GM23338 (cell line): Measurements from ENCODE around the gene ATP7A. TPM values are rescaled to one million over a fixed set of nuclear protein-coding genes. Genes with fewer than 3 reads are reported as not detected.

Experiments used
- ATAC-seq: fragments of 200-7000 bp; cut with Tn5 transposase; 3 replicates; pipeline ENCODE4 v1.9.1; 2020
- DNase-seq: peaks from one replicate; pipeline ENCODE4 v3.0.0-alpha.2; 2015; ENCODE audit warnings: low spot score
- H2AFZ ChIP-seq: fragments of 200-600 bp; sonication (generic); 2 replicates; pipeline ENCODE4 v1.8.0; 2016; ENCODE audit warnings: antibody characterized with exemption, mild to moderate bottlenecking, moderate library complexity
- H3F3A ChIP-seq: fragments of 200-600 bp; sonication (generic); replicated peaks from 2 replicates; pipeline ENCODE4 v1.8.0; 2017; ENCODE audit warnings: antibody characterized with exemption, mixed run types, low read depth
- H3K27ac ChIP-seq: fragments of 200-600 bp; sonication (generic); 2 replicates; pipeline ENCODE4 v1.6.1; 2016; ENCODE audit warnings: low read depth
- H3K27me3 ChIP-seq: fragments of 200-600 bp; sonication (generic); 2 replicates; pipeline ENCODE4 v1.8.0; 2016; ENCODE audit warnings: mild to moderate bottlenecking, mixed run types, moderate library complexity; ENCODE audit not compliant: insufficient read depth
- H3K36me3 ChIP-seq: fragments of 200-600 bp; sonication (generic); 2 replicates; pipeline ENCODE4 v1.8.0; 2016; ENCODE audit warnings: mild to moderate bottlenecking; ENCODE audit not compliant: insufficient read depth
- H3K4me1 ChIP-seq: fragments of 200-600 bp; sonication (generic); 2 replicates; pipeline ENCODE4 v1.8.0; 2016; ENCODE audit warnings: mild to moderate bottlenecking, moderate library complexity; ENCODE audit not compliant: insufficient read depth
- H3K4me2 ChIP-seq: fragments of 200-600 bp; sonication (generic); 2 replicates; pipeline ENCODE4 v1.7.1; 2017; ENCODE audit warnings: mixed run types
- H3K4me3 ChIP-seq: fragments of 200-600 bp; sonication (generic); 2 replicates; pipeline ENCODE4 v1.6.1; 2016; ENCODE audit warnings: mixed run types
- H3K79me2 ChIP-seq: fragments of 200-600 bp; sonication (generic); replicated peaks from 2 replicates; pipeline ENCODE4 v1.8.0; 2017; ENCODE audit warnings: mild to moderate bottlenecking; ENCODE audit not compliant: insufficient read depth
- H3K9me2 ChIP-seq: fragments of 200-600 bp; sonication (generic); 2 replicates; pipeline ENCODE4 v1.8.0; 2017; ENCODE audit not compliant: insufficient read depth
- H4K20me1 ChIP-seq: fragments of 200-600 bp; sonication (generic); replicated peaks from 2 replicates; pipeline ENCODE4 v1.8.0; 2017; ENCODE audit warnings: mild to moderate bottlenecking; ENCODE audit not compliant: insufficient read depth
- H3K27ac Mint-ChIP-seq: 2 replicates; pipeline ENCODE4 v1.8.0; 2020; ENCODE audit warnings: inconsistent platforms, mild to moderate bottlenecking, moderate library complexity, mixed read lengths
- H3K27me3 Mint-ChIP-seq: 3 replicates; pipeline ENCODE4 v1.8.0; 2022; ENCODE audit warnings: low read depth, mild to moderate bottlenecking, moderate library complexity, mixed read lengths, inconsistent platforms; ENCODE audit not compliant: insufficient read depth, poor library complexity
- H3K36me3 Mint-ChIP-seq: 3 replicates; pipeline ENCODE4 v1.8.0; 2021; ENCODE audit warnings: low read depth, mild to moderate bottlenecking, inconsistent platforms, moderate library complexity, mixed read lengths
- H3K4me1 Mint-ChIP-seq: 3 replicates; pipeline ENCODE4 v1.8.0; 2020; ENCODE audit warnings: mild to moderate bottlenecking, inconsistent platforms, mixed read lengths
- H3K4me3 Mint-ChIP-seq: 3 replicates; pipeline ENCODE4 v1.8.0; 2021; ENCODE audit warnings: moderate library complexity, mild to moderate bottlenecking, inconsistent platforms, mixed read lengths
- H3K9me3 Mint-ChIP-seq: 3 replicates; pipeline ENCODE4 v1.8.0; 2020; ENCODE audit warnings: moderate library complexity, mild to moderate bottlenecking, inconsistent platforms, mixed read lengths
- EZH2 ChIP-seq: fragments of 200-600 bp; sonication (generic); IDR thresholded peaks from one replicate; pipeline ENCODE4 v1.8.0; 2017; ENCODE audit warnings: antibody characterized with exemption, mild to moderate bottlenecking, low read depth; ENCODE audit not compliant: unreplicated experiment
- JUNB ChIP-seq: IDR thresholded peaks from one replicate; pipeline ENCODE4 v1.6.1; 2016; ENCODE audit warnings: antibody characterized with exemption; ENCODE audit not compliant: unreplicated experiment
- NANOG ChIP-seq: IDR thresholded peaks from 2 replicates; pipeline ENCODE4 v1.6.1; 2016; ENCODE audit warnings: antibody characterized with exemption, borderline replicate concordance
- ZNF114 ChIP-seq: fragments of 250-450 bp; sonication (Bioruptor Pico); IDR thresholded peaks from 2 replicates; pipeline ENCODE4 v1.5.0; 2020; ENCODE audit warnings: mild to moderate bottlenecking, moderate library complexity
- ZNF331 ChIP-seq: fragments of 250-450 bp; sonication (Bioruptor Pico); IDR thresholded peaks from 2 replicates; pipeline ENCODE4 v1.5.0; 2020; ENCODE audit warnings: low read depth, mild to moderate bottlenecking, moderate library complexity
- polyA plus RNA-seq: library from polyadenylated mRNA; unstranded; fragments of >200 nt; fragmentation: Nextera tagmentation; extraction: Ambion mirVana; gene quantifications from 2 replicates; pipeline ENCODE4 v1.2.1, GENCODE V29; 2016
- total RNA-seq: library from RNA; depleted of rRNA; stranded (reverse); fragments of >200 nt; shearing (Covaris generic); gene quantifications from 2 replicates; pipeline ENCODE4 v1.2.3, GENCODE V29; 2014
- TF ChIP-seq, protein P1 (sequence below): IDR thresholded peaks from 2 replicates; pipeline ENCODE4 v1.6.1; 2016; ENCODE audit warnings: antibody characterized with exemption
- TF ChIP-seq, protein P2 (sequence below): fragments of 250-450 bp; sonication (Bioruptor Pico); IDR thresholded peaks from 2 replicates; pipeline ENCODE4 v1.5.0; 2020; ENCODE audit warnings: mild to moderate bottlenecking, moderate library complexity

The ATP7A gene
- total and polyA plus RNA-seq, 2 experiments from 2014 or later, result 2.2 to 3.1 TPM

DNA sequence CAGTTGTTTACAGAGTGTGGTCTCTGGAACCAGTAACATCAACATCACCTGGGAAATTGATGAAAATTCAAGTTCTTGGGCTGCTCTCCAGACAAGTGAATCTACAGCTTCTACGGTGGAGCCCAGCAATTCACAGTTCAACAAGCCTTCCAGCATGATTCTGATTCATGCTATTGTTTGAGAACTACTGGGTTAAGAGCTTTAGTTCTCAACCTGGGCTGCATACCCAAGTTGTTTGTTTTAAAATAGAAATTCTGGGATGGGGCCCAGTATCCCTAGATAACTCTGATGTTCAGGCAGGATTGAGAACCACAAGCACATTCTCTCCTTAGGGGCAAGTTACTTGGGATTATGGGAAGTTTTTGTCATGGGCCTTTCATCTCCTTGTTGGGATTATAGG lies 155.6 kb downstream of the ATP7A start:
- H4K20me1 ChIP-seq, result no peaks in the 10 kb centered on the region
- no peaks in the 10 kb centered on the region for H3K27me3 ChIP-seq
- Mint-ChIP-seq H3K4me1 (no peaks in the 10 kb centered on the region), H3K9me3 (peaks cover 18% of the 10 kb centered on the region; the same call in 2 of the 3 replicates), H3K4me3 (no peak overlapping the region), H3K27ac (no peak overlapping the region), H3K27me3 (no peaks in the 10 kb centered on the region), H3K36me3 (peaks cover 3% of the 10 kb centered on the region; the same call in 1 of the 3 replicates)
- H3K4me1 ChIP-seq, result no peaks in the 10 kb centered on the region
- no peaks in the 10 kb centered on the region for H3F3A ChIP-seq
- H3K27ac ChIP-seq, result no peak overlapping the region
- no peak overlapping the region for H3K4me3 ChIP-seq
- H2AFZ ChIP-seq, result no peak overlapping the region
- TF ChIP-seq, protein P1, sequence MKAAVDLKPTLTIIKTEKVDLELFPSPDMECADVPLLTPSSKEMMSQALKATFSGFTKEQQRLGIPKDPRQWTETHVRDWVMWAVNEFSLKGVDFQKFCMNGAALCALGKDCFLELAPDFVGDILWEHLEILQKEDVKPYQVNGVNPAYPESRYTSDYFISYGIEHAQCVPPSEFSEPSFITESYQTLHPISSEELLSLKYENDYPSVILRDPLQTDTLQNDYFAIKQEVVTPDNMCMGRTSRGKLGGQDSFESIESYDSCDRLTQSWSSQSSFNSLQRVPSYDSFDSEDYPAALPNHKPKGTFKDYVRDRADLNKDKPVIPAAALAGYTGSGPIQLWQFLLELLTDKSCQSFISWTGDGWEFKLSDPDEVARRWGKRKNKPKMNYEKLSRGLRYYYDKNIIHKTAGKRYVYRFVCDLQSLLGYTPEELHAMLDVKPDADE, result no peak
- TF ChIP-seq ZNF331 (CRISPR knock-in tag) (no peak), JUNB (no peak), NANOG (no peak), EZH2 (no peak), ZNF114 (CRISPR knock-in tag) (no peak)
- TF ChIP-seq, protein P2, sequence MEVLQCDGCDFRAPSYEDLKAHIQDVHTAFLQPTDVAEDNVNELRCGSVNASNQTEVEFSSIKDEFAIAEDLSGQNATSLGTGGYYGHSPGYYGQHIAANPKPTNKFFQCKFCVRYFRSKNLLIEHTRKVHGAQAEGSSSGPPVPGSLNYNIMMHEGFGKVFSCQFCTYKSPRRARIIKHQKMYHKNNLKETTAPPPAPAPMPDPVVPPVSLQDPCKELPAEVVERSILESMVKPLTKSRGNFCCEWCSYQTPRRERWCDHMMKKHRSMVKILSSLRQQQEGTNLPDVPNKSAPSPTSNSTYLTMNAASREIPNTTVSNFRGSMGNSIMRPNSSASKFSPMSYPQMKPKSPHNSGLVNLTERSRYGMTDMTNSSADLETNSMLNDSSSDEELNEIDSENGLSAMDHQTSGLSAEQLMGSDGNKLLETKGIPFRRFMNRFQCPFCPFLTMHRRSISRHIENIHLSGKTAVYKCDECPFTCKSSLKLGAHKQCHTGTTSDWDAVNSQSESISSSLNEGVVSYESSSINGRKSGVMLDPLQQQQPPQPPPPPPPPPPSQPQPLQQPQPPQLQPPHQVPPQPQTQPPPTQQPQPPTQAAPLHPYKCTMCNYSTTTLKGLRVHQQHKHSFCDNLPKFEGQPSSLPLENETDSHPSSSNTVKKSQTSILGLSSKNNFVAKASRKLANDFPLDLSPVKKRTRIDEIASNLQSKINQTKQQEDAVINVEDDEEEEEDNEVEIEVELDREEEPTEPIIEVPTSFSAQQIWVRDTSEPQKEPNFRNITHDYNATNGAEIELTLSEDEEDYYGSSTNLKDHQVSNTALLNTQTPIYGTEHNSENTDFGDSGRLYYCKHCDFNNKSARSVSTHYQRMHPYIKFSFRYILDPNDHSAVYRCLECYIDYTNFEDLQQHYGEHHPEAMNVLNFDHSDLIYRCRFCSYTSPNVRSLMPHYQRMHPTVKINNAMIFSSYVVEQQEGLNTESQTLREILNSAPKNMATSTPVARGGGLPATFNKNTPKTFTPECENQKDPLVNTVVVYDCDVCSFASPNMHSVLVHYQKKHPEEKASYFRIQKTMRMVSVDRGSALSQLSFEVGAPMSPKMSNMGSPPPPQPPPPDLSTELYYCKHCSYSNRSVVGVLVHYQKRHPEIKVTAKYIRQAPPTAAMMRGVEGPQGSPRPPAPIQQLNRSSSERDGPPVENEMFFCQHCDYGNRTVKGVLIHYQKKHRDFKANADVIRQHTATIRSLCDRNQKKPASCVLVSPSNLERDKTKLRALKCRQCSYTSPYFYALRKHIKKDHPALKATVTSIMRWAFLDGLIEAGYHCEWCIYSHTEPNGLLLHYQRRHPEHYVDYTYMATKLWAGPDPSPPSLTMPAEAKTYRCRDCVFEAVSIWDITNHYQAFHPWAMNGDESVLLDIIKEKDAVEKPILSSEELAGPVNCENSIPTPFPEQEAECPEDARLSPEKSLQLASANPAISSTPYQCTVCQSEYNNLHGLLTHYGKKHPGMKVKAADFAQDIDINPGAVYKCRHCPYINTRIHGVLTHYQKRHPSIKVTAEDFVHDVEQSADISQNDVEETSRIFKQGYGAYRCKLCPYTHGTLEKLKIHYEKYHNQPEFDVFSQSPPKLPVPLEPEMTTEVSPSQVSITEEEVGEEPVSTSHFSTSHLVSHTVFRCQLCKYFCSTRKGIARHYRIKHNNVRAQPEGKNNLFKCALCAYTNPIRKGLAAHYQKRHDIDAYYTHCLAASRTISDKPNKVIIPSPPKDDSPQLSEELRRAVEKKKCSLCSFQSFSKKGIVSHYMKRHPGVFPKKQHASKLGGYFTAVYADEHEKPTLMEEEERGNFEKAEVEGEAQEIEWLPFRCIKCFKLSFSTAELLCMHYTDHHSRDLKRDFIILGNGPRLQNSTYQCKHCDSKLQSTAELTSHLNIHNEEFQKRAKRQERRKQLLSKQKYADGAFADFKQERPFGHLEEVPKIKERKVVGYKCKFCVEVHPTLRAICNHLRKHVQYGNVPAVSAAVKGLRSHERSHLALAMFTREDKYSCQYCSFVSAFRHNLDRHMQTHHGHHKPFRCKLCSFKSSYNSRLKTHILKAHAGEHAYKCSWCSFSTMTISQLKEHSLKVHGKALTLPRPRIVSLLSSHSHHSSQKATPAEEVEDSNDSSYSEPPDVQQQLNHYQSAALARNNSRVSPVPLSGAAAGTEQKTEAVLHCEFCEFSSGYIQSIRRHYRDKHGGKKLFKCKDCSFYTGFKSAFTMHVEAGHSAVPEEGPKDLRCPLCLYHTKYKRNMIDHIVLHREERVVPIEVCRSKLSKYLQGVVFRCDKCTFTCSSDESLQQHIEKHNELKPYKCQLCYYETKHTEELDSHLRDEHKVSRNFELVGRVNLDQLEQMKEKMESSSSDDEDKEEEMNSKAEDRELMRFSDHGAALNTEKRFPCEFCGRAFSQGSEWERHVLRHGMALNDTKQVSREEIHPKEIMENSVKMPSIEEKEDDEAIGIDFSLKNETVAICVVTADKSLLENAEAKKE (CRISPR knock-in tag), result no peak
- no peaks in the 10 kb centered on the region for H3K36me3 ChIP-seq
- ATAC-seq, result no peak
- DNase-seq, result no peak
- no peaks in the 10 kb centered on the region for H3K9me2 ChIP-seq
- H3K4me2 ChIP-seq, result no peak overlapping the region
- no peaks in the 10 kb centered on the region for H3K79me2 ChIP-seq
